K562 treated with DMSO at 1 percent for 4 hours (cell line): ENCODE results near the gene TIMP3. TPM values are rescaled to one million over a fixed set of nuclear protein-coding genes. Genes with fewer than 3 reads are reported as not detected.

ENCODE experiments used
- total RNA-seq: library from RNA; unstranded; fragments of 300-600 nt; gene quantifications from 2 replicates; pipeline ENCODE4 v1.2.3, GENCODE V29; 2022; ENCODE audit not compliant: insufficient read depth

Gene TIMP3
- 1.3 TPM in 1 of 2 replicates, not detected in the other for total RNA-seq

DNA sequence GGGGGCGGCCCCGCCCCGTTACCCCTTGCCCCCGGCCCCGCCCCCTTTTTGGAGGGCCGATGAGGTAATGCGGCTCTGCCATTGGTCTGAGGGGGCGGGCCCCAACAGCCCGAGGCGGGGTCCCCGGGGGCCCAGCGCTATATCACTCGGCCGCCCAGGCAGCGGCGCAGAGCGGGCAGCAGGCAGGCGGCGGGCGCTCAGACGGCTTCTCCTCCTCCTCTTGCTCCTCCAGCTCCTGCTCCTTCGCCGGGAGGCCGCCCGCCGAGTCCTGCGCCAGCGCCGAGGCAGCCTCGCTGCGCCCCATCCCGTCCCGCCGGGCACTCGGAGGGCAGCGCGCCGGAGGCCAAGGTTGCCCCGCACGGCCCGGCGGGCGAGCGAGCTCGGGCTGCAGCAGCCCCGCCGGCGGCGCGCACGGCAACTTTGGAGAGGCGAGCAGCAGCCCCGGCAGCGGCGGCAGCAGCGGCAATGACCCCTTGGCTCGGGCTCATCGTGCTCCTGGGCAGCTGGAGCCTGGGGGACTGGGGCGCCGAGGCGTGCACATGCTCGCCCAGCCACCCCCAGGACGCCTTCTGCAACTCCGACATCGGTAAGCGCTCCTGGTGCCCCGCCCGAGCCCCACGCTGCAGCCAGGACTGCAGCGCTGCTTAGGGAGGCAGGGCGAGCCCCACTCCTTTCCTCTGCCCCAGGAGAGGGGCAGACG lies at the start of gene TIMP3:
Gene TIMP3, plus strand, starts transcription at position 169 of the 700 bp plus-strand sequence. Its CDS starts 297 bp downstream, at position 466.

